NCI-H1417 treated with DMSO at 0.1 percent for 48 hours (cell line): Measurements from ENCODE around the gene POLN.

Source experiments
- DNase-seq: peaks from one replicate; lab custom pipeline; 2025; lab: John Stamatoyannopoulos, UW

Gene POLN

DNA sequence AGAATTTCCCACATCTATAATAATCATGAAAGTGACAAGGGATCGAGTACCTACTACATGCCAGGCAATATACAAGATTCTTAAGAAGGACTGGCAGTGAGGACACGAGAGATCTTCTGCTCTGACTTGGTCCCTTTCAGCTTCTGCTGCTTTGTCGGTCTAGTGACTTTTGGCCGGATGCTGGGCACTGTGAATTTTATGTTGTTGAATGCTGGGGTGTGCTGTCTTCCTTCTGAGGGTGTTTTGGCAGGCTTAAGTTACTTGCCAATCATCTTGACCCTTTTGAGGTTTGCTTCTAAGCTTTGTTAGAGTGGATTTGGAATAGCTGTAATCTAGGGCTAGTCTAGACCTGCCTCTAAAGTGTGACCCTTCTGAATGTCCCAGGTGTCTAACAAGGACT lies 159.3 kb downstream of the POLN start:
- no peak for DNase-seq

DNA sequence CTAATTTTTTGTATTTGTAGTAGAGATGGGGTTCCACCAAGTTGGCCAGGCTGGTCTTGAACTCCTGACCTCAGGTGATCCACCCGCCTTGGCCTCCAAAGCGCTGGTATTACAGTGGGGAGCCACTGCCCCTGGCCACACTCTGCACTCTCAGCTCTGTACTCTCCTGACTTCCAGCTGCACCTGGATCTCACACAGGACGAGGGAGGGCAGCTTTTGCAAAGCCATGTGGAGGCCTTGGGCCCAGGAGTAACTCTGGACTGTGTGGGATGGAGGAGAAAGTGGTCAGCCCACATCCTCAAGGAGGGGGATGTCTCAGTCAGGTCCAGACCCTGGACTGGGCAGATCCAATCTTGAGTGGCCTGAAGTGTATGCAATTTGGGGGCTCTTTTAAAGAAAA lies 159.8 kb downstream of the POLN start:
- no peak for DNase-seq

DNA sequence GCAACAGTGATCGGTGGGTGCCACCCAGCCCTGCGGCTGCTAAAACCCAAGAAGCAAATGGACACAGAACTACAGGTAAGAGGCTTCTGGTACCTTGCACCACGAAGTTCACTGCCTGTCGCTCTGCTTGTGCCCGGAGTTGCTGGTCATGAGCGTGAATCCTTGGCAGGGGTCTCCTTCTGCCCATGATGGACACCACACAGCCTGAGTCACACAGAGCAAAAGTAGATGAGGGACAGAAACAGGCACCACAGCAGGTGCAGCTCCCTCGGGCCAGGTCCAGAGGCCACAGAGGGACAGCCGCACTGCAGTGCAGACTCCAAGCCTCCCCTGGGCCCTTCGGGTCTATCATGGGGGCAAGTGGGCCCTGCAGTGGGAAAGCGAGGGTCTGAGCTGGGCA lies 160.4 kb downstream of the POLN start:
- DNase-seq, result no peak

DNA sequence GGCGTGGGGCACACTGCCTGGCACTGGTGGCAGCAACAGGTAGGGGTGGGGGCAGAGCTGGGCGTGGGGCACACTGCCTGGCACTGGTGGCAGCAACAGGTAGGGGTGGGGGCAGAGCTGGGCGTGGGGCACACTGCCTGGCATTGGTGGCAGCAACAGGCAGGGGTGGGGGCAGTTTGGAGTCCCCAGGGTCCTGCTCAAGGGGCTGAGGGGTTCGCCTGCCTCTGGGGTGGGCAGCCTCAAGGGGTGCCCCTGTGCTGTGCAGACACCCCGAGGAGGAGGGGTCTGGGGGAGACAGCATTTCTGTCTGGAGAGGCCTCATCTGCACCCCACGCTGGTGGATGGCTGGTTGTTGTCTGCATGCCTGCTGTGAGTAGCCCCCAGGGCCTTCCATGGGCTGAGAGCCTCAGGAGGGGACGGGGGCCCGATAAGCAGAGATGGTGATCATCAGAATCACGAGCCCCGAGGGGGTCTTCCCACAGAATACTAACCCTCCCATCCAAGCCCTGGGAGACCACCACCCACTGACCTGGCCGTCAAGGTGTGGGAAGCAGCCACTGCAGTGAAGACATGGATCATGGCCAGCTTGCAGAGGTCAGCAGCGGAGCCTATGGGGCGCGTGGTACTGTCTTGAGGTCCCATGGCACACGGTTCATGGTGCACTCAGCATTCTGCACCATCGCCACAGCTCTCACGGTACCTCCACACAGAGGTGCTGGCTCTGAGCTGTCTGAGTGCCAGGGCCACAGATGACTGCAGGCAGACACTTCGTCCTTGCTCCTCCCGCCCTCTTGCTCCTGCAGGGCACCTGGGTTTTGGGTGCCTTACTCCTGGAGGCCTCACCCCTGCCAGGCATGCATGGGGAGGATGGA lies 161.3 kb downstream of the POLN start:
- no peak for DNase-seq

DNA sequence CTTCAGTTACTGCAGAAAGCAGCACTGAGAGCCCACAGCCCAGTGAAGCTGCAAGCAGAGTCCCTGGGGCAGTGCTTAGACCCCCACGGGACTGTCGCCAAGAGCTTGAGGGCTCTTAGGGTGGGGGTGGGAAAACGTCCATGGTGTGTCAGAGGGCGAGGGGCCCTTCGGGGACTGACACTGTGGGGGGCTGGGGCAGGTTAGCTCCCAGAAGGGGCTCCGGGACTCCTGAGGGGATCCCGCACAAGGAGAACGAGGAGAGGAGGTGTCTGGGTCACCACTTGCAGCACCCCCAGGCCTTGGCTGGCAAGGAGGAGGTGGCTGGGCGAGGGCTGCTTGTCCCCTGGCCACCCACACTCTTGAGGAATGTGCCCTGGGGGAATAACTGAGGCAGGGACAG lies 162.0 kb downstream of the POLN start:
- no peak for DNase-seq

DNA sequence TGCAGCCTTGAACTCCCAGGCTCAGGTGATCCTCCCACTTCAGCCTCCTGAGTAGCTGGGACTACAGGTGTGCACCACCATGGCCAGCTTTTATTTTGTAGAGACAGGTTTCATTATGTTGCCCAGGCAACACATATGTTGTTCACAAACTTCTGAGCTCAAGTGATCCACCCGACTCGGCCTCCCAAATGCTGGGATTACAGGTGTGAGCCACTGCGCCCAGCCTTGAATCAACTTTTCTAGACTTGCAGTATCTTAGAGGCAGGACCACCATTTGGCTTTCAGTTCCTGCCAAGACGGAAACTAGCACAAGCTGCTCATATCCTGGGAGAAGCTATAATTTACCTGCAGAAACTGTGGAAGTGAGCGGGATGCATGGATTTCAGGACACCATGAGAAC lies 162.9 kb downstream of the POLN start:
- no peak for DNase-seq

DNA sequence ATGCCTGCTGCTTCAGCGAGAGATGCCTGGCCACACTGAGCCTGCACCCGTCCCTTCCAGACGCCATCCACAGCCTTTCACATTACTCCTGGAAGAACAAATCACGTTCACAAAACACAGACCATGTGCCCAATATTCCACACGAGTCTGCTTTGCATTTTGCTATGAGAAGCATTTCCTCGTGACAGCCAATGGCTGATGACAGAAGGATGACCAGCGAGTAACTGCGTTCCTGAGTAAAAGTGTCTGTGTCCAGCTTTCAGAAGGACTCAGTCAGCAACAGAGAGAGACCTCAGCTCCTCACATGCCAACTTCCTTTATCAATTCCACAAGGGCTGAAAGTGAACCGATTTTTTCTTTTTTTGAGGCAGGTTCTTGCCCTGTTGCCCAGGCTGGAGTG lies 163.3 kb downstream of the POLN start:
- DNase-seq, result no peak

DNA sequence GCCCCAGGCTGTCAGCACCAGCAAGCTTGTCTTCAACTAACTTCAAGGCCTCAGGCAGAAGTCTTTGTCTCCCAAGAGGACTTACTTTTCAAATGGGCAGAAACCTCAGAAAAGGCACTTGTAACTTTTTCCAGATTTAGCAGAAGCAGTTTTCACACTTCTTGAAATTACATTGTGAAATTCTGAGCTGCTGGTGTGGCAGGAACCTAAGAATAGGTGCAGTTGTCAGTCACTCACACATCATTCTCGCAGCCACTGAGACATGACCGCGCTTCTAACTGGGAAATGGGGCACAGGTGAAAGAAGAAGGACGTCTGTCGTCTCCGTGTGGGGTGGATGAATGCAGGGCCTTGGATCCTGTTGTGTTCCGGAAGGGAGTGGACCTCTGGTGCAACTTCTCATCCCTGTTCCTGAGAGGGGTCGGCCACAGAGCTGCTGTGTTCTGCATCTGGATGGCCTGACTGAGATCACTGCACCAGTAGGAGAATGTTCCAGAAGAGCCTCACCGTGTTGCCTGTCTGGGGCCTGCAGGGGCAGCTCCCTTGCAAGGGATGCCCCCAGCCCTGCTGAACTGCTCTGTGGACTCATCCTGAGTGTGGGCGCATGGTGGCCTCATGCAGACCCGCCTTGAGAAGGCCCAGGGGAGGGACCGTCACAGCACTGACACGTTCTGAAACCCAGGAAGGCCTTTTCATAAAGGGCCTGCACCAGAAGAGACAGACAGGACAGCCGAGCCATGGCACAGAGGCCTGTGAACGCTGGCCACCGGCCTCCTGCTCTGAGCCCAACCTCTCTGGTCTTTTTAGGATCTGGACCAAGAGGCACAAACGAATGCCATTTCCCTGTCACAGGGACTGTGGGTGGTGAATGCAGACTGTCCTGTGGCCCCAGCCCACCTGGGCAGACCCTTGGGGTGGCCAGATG lies 164.1 kb downstream of the POLN start:
- DNase-seq, result no peak

DNA sequence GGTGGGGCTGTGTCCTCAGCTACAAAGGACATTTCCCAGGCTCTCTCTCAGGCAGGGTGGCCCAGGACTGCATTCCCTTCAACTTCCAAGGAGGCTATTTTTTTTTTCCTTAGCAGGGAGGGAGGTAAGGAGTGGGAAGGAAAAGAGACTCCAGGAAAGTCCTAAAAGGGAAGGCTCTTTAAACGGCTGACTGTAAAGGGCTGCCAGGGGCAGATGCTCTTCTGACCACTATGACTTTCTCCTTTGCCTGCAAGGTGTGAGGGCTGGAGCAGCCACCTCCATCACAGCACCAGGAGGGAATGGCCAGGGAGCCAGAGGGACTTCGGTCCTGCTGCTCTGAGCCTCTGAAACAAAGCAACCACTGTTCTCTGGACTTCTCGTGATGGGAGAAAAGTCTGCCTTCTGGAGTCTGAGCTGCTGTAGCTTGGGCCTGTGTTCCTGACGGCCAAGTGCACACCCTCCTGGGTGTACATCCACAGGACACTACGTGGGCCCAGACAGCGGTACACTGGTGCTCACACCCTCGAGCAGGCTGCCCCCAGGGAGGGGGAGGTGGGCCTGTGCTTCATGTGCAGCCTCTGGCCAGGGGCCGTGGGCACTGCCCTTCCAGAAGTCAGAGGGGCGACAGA lies 164.9 kb downstream of the POLN start:
- DNase-seq, result no peak

DNA sequence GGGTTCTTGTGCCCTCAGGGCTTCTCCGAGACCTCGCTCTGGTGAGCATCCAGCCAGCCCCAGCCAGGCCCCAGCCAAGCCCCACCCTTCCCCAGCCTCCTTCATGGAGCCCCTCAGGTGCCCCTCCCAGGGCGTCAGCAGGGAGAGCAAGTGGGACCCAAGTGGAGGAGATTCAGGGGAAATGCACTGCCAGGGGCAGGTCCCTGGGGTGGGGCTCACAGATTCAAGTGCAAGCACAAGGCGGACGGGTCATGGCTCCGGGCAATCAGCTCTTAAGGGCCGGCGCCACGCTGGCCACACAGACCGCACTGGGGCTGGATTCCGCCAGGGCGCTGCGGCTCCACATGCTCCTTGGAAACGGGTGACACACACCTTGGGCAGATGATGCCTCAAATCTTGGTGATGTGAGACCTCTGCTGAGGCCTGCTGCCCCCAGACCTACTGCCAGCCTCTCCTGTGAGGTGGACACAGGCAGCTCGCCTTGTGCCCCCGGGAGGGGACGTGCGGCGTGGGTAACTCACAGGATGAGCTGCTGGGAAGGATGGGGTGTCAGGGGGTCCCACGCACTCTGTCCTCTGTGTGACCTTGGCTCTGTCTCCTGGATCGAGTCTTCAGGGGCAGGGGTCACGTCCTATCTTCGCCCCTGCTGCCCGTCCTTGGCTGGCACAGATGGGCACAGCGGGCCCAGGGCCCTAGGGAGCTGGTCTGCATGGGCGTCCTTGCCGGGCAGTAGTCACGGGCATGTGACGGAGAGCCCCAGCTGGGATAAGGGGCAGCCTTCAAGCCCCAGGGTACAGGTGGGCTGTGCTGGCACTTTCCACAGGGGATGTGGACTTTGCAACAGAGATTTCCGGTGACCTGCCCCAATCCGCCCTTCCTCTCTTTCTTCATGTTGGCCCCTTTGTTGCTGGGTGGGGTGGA lies 165.7 kb downstream of the POLN start:
- DNase-seq, result no peak

DNA sequence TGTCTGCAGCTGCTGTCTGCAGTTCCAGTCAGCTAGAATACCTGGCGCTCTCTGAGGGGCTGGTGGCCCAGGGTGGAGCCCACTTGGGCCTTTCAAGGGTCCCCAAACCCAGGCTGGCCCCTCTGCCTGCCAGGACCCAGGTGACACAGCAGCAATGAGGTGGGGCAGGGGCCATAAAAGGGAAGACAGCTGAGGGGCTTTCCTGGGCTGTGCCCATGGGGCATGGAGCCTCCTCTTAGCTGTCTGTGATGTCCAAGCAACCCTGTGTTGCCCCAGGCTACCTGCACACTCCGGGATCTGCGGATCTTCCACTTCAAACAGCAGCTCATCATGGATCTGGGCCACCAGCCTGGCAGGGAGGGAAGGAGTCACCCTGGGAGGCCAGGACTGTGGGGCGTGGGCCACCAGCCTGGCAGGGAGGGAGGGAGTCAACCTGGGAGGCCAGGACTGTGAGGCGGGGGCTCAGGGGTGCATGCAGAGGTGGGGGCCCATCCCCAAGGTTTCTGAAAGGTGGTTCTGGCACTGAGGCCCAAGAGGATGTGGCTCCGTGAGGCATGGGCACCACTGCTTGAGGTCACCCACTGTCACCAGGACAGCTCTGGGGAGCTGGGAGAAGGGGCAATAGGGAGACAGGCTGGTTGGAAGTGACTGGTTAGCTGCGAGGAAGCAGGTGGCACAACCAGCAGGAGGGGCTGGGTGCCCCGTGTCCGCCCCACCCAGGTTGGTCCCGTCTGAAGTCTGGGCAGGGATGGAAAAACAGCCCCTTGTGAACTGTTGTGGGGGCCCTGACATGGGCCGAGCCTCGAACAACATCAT lies 166.5 kb downstream of the POLN start:
- no peak for DNase-seq

DNA sequence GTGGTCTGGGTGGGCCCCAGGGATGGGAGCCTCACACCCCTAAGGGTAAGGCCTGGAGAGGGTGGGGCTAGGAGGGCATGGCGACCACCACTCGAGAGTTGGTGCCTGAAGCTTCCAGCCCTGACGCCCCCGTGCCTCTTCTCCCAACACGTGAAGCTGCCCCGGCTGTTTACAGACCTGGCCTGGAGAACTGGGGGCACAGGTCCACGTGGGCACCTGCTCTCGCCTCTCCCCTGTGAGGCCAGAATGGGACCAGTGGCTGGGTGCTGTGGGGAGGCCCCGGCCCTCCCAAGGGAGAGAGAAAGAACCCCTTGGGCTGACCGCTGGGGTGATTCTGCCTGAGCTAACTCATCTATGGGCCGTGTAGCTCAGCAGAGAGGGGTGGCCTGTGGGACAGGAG lies 167.3 kb downstream of the POLN start:
- DNase-seq, result no peak

DNA sequence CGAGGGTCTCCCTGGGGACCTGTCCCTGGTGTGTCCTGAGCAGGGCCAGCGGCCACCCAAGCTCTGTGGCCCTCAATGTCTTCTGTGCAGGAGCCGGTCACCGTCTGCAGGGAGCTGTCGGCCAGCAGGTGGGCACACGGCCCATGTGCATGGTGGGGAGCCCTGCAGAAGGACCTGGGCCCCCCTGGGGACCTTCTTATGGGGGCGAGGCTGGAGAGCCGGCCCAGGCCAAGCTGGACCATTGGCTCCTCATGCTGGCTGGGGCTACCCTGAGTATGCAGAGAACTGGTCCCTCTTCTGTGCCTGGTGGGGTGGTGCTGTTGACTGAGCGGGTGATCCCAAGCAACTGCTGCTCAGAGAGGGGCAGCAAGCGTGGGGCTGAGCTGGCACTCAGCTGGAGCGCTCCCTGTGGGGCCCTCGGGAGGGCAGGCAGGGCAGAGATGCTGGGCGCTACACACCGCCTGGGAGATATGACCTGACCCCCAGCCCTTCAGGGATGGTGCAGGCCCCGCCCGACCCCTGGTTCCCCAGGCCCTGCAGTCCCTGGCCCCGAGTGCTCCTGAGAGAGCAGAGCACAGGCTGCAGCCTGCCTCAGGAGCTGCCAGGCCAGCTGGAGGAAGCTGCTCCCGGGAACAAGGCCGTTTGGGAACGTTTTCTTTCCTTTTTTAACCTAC lies 168.0 kb downstream of the POLN start:
- DNase-seq, result no peak

DNA sequence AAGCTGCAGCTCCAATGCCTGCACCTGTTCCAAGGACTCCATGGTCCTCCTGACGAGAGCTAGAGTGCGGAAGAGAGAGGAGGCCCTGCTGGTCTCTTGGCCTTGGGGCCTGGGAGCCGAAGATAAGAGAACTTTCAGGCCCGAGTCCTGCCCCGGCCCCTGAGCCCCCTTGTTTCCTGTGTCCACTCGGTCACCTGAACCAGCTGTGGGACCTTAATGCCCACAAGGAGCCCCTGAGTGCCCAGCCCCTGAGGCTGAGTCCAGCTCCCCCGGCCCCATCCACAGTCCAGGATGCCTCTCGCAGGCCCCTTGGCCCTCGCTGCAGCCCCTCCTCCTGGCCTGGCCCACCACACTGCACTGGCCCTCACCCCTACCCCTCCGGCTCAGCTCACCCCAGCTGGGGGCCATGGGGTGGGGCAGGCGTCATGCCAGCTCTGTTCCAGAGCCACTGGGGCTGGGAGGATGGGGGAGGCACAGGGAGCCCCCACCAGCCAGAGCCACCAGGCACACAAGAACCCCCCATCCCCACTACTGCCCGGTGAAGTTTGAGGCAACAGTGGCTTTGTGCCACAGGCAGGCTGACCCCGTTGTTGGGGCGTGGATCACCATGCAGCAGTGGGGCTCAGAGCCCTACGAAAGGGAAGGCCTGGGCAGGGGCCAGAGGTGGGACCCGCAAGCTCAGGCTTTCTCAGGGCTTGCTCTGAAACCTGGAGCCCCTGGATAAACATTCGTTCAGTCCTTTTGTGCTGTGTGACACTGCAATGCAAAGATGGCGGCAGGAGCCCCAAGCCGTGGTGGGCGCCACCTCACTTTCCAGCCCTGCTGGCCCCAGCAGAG lies 168.7 kb downstream of the POLN start:
- no peak for DNase-seq

DNA sequence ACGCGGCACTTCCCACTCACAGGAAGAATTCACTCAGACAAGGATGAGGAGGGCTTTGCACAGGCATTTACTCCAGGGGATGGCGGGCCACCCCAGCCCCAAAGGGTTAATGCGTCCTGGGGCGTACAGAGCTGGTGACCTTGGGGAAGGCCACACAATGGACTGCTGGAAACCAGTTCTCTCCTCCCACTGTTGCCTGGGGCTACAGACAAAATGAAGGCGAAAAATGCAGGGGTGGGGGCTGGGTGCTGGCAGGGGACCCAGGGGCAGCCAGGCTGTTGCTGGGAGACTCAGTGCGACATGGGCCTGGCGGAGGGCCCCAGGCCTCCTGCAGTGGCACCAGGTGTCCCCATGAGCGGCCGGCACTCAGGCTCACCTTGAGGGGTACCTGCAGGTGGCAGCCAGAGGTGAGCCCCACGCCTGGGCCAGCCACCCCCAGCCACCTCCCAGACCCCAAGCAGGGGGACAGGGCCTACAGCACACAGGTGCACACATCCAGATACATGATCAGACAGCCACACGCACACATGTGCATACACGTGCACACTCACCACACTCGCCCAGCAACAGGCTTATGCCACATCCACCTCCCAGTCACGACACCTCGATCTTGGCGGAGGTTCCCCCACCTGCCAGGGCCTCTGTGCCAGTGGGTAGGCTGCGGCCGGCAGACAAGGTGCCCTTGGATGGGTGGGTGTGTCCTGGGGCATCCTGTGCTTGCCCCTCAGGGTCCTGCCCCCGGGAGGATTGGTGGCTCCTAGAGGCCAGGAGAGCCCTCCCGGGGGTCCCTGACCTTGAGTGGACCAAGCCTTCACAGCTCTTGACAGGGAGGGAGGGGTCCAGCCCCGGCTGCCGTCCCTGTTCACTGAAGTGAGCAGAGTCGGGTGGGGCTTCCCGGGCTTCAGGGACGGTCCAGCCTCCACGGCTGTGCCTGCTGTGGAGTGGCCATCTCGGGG lies 169.7 kb downstream of the POLN start:
- DNase-seq, result peak; percentile 38

DNA sequence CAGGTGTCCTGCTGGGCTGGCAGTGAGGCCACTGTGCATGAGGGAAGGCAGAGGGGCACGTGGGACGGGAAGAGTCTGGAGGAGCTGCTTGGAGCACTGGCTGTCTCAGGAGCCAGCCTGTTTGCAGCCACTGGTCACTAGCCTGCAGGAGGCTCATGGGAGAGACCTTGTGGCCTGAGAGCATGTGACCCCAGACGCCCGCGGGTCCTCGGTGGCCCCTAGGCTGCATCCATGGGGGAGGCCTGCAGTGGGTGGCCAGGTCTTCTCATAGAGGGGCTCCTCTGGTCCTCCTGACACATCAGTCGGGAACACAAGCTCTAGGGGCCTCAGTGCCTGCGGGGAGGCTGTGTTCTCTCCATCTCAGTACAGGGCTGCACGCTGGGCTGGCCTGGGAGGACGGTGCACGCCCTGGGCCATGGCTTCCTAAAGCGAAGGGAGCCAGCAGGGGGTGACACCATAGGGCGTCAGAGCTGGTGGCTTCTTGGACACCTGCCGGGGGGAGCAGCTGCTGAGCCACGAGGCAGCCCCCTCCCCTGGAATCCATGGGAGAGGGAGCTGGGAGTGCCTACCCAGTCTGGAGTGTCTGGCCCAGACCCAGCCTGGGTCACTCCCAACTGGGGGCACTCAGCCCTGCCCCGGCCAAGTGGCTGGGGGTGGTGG lies 170.5 kb downstream of the POLN start:
- no peak for DNase-seq
